HG02678 (cell line): ENCODE results near the gene TMEM52.

Experiments used
- ATAC-seq: cut with Tn5 transposase; IDR thresholded peaks from one replicate; pipeline ENCODE4 v1.9.1; 2021; ENCODE audit warnings: mild to moderate bottlenecking, moderate library complexity; ENCODE audit not compliant: unreplicated experiment

Gene TMEM52

GRCh38 chr1:1928231-1929101, 9.4 kb upstream of the TMEM52 start:
- ATAC-seq = no peak

- ATAC-seq = no peak
These were observed 8.7 kb upstream of the TMEM52 start for GRCh38 chr1:1927751-1928150.

- ATAC-seq = no peak
These were observed 8.0 kb upstream of the TMEM52 start for GRCh38 chr1:1926886-1927660.

- ATAC-seq = no peak
These were observed 7.3 kb upstream of the TMEM52 start for GRCh38 chr1:1926346-1926811.

GRCh38 chr1:1925437-1926345, 6.6 kb upstream of the TMEM52 start:
- ATAC-seq = no peak

- no peak for ATAC-seq
These were observed 5.8 kb upstream of the TMEM52 start for GRCh38 chr1:1924849-1925248.

GRCh38 chr1:1924386-1924785, 5.3 kb upstream of the TMEM52 start:
- ATAC-seq = no peak

GRCh38 chr1:1922956-1923833, 4.1 kb upstream of the TMEM52 start:
- ATAC-seq = no peak

- ATAC-seq = no peak
These were observed 3.5 kb upstream of the TMEM52 start for GRCh38 chr1:1922702-1922955.

GRCh38 chr1:1921901-1922701, 3.0 kb upstream of the TMEM52 start:
- ATAC-seq = no peak

- no peak for ATAC-seq
These were observed 2.4 kb upstream of the TMEM52 start for GRCh38 chr1:1921459-1921862.

GRCh38 chr1:1920608-1921458, 1.8 kb upstream of the TMEM52 start:
- no peak for ATAC-seq

- no peak for ATAC-seq
These were observed 1.1 kb upstream of the TMEM52 start for GRCh38 chr1:1920057-1920607.

GRCh38 chr1:1919304-1920056, 401 bp upstream of the TMEM52 start:
- peak; percentile 80 for ATAC-seq

- no peak for ATAC-seq
These were observed 831 bp downstream of the TMEM52 start for GRCh38 chr1:1917995-1918900.

GRCh38 chr1:1917304-1917976, 1.6 kb downstream of the TMEM52 start:
- ATAC-seq = no peak
